Common myeloid progenitor, CD34-positive (primary cell): ENCODE data around the gene UTP25.

ENCODE experiments used
- CTCF ChIA-PET: fragments of 350-600 bp; sonication (Branson Sonifier 250); formaldehyde crosslinking; loops from one replicate; lab custom pipeline; 2021; ENCODE audit warnings: antibody characterized with exemption; lab: Charles Lee
- POLR2A ChIA-PET: fragments of 350-600 bp; sonication (Branson Sonifier 250); formaldehyde crosslinking; loops from one replicate; lab custom pipeline; 2021; ENCODE audit warnings: antibody characterized with exemption; lab: Charles Lee
- DNase-seq, 3 donors: peaks; one replicate each; pipeline versions ENCODE4 v3.0.0 to v3.0.0-alpha.2; 2013
- H3K27ac ChIP-seq, 2 experiments: 1 replicate in 1 of 2; 2 replicates in 1 of 2; pipeline ENCODE4 v1.7.0; 2013; ENCODE audit warnings: inconsistent platforms in 2 of 2, low read length in 2 of 2, mild to moderate bottlenecking in 2 of 2, low read depth in 1 of 2, moderate library complexity in 1 of 2; ENCODE audit not compliant: severe bottlenecking in 2 of 2, insufficient read depth in 1 of 2, poor library complexity in 1 of 2
- H3K27me3 ChIP-seq, 5 experiments: replicated peaks in 2 of 5; 1 replicate in 3 of 5; 2 replicates in 2 of 5; pipeline versions ENCODE4 v1.6.1 to v1.7.0; 2013; ENCODE audit warnings: low read length in 4 of 5, mild to moderate bottlenecking in 2 of 5, moderate library complexity in 2 of 5, inconsistent platforms in 1 of 5; ENCODE audit not compliant: insufficient read depth in 5 of 5, control insufficient read depth in 4 of 5
- H3K36me3 ChIP-seq, 4 experiments: 1 replicate in 2 of 4; 2 replicates in 2 of 4; pipeline versions ENCODE4 v1.6.1 to v1.7.0; 2013; ENCODE audit warnings: low read length in 3 of 4, control low read depth in 1 of 4, mild to moderate bottlenecking in 1 of 4; ENCODE audit not compliant: control insufficient read depth in 4 of 4, insufficient read depth in 4 of 4
- H3K4me1 ChIP-seq, 4 experiments: 1 replicate in 3 of 4; 2 replicates in 1 of 4; pipeline versions ENCODE4 v1.6.1 to v1.7.1; 2013; ENCODE audit warnings: low read length in 3 of 4, mild to moderate bottlenecking in 3 of 4, control low read depth in 1 of 4, inconsistent platforms in 1 of 4, moderate library complexity in 1 of 4; ENCODE audit not compliant: control insufficient read depth in 4 of 4, insufficient read depth in 4 of 4; ENCODE audit errors: control extremely low read depth in 1 of 4
- H3K4me3 ChIP-seq, 7 experiments: 1 replicate in 4 of 7; 2 replicates in 3 of 7; pipeline versions ENCODE4 v1.5.1 to v1.7.0; 2013; ENCODE audit warnings: mild to moderate bottlenecking in 7 of 7, low read length in 6 of 7, moderate library complexity in 6 of 7, inconsistent platforms in 2 of 7, low read depth in 2 of 7, control low read depth in 1 of 7; ENCODE audit not compliant: insufficient read depth in 4 of 7, control insufficient read depth in 1 of 7; ENCODE audit errors: extremely low read depth in 1 of 7
- H3K9me3 ChIP-seq, 5 experiments: 1 replicate in 4 of 5; 2 replicates in 1 of 5; pipeline versions ENCODE4 v1.6.1 to v1.7.1; 2013; ENCODE audit warnings: low read length in 4 of 5, mild to moderate bottlenecking in 2 of 5, inconsistent platforms in 1 of 5, low read depth in 1 of 5, moderate library complexity in 1 of 5; ENCODE audit not compliant: control insufficient read depth in 4 of 5, insufficient read depth in 2 of 5; ENCODE audit errors: control extremely low read depth in 1 of 5
- WGBS: methylation state at CpG from one replicate; pipeline ENCODE4 v1.1.5; 2013; ENCODE audit not compliant: insufficient coverage; 5-methylcytosine and 5-hydroxymethylcytosine counted together

The UTP25 gene

DNA sequence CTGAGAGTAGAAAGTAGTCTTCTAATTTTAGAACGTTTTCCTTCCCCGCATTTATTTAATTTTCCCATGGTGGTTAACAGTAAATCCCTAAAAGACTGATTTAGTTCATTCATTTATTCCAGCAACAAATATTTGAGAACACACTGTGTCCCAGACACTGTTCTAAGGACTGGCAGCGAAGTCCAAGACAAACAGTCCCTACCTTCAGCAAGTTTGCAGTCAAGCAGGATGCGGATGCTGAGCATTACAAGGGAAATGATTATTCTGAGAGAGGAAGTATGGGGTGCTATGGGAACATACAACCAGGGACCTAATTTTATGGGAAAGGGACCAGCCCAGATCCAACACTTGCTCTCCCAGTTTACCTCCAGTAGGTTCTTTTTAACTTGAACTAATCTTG lies 42.2 kb upstream of the UTP25 start:
- CTCF ChIA-PET: interaction anchor here (1.3 to 1.6 kb wide), 3 partner anchors 16 to 42 kb away, joined by 3 to 4 read pairs (median 3); partner anchors contain the start of gene UTP25
- POLR2A ChIA-PET: no interaction called here
- Histone ChIP-seq H3K36me3 (peaks cover 2 to 24% (median 13%) of the 10 kb centered on the region in 4 experiments), H3K4me1 (peaks cover 6 to 18% (median 11%) of the 10 kb centered on the region in 4 experiments), H3K4me3 (no peak overlapping the region), H3K27ac (no peak overlapping the region), H3K9me3 (no peaks in the 10 kb centered on the region), H3K27me3 (peaks cover 0 to 5% (median 0%) of the 10 kb centered on the region in 5 experiments)
- DNase-seq: no peak
- 100% methylated on average over 2 of the region's 4 CpGs for WGBS

DNA sequence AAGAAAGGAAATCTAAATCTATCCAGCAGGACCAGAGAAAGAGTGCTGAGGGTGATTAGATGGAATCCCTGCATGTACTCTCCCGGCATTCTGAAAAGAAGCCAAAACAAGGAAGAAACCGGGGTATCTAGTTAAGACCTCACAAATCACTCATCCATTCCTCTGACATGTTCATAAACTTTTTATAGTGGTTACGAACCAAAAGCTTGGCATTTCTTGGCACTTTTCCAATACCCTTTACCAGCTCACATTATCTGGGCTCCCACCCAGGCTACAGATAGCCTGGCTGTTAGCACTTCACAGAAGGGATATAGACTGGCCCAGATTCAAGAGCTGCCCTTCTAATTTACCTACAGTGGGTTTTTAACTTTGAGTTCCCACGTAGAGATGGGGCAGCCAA lies 41.6 kb upstream of the UTP25 start:
- peaks cover 0 to 5% (median 0%) of the 10 kb centered on the region in 5 experiments for H3K27me3 ChIP-seq
- ChIA-PET CTCF (interaction anchor here (0.7 kb wide), 1 partner anchor 37 kb away, joined by 3 read pairs; no protein-coding TSS in a partner anchor), POLR2A (no interaction called here)
- peak in 1 of 3 donors; percentile 42 for DNase-seq
- 59% methylated on average over 2 of the region's 4 CpGs for WGBS
- no peak overlapping the region for H3K27ac ChIP-seq
- H3K4me3 ChIP-seq: no peak overlapping the region
- H3K36me3 ChIP-seq: peaks cover 2 to 19% (median 10%) of the 10 kb centered on the region in 4 experiments
- peaks cover 6 to 18% (median 11%) of the 10 kb centered on the region in 4 experiments for H3K4me1 ChIP-seq
- H3K9me3 ChIP-seq: no peaks in the 10 kb centered on the region

DNA sequence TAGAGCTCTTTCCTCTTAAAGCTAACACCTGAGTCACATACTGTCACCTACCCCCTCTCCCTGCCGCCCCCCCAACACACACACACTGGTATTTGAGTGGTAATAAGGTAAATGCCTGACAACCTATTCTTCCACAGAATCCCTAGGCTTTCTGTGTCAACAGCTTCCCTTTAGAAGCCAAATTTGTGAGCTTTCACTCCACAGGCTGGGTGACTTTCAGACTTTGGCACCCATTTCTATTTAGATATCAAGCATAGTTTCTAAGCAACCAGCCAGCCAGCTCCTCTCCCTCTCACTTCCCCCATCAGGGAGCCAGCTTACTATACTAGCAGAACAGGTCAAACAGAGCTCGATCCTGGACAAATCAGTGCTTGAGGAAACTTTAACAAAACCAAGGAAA lies 40.2 kb upstream of the UTP25 start:
- Histone ChIP-seq H3K9me3 (no peaks in the 10 kb centered on the region), H3K4me1 (peaks cover 6 to 18% (median 11%) of the 10 kb centered on the region in 4 experiments), H3K4me3 (no peak overlapping the region), H3K27me3 (peaks cover 0 to 7% (median 0%) of the 10 kb centered on the region in 5 experiments), H3K27ac (no peak overlapping the region), H3K36me3 (peaks cover 0 to 7% (median 3%) of the 10 kb centered on the region in 4 experiments)
- ChIA-PET POLR2A (no interaction called here), CTCF (interaction anchor here (0.7 to 1.4 kb wide), 4 partner anchors 13 to 43 kb away, joined by 3 read pairs; partner anchors contain the start of gene IRF6)
- 83% methylated on average over 1 of the region's 2 CpGs for WGBS
- peak in 1 of 3 donors; percentile 14 for DNase-seq

- CTCF ChIA-PET: interaction anchor here (0.6 kb wide), 1 partner anchor 43 kb away, joined by 3 read pairs; no protein-coding TSS in a partner anchor
- POLR2A ChIA-PET: no interaction called here
- H3K4me1 ChIP-seq: peaks cover 0 to 7% (median 3%) of the 10 kb centered on the region in 4 experiments
- no peaks in the 10 kb centered on the region for H3K9me3 ChIP-seq
- no peaks in the 10 kb centered on the region for H3K36me3 ChIP-seq
- 89% methylated on average over 1 of the region's 1 CpG for WGBS
- H3K27ac ChIP-seq: no peak overlapping the region
- DNase-seq: no peak
- peaks cover 0 to 7% (median 0%) of the 10 kb centered on the region in 5 experiments for H3K27me3 ChIP-seq
- H3K4me3 ChIP-seq: no peak overlapping the region
Measured at GRCh38 chr1:209789245-209789644, 38.5 kb upstream of the UTP25 start.

- no peak for DNase-seq
- Histone ChIP-seq H3K36me3 (no peaks in the 10 kb centered on the region), H3K27me3 (peaks cover 0 to 7% (median 0%) of the 10 kb centered on the region in 5 experiments), H3K9me3 (no peaks in the 10 kb centered on the region), H3K27ac (no peak overlapping the region), H3K4me3 (no peak overlapping the region), H3K4me1 (no peaks in the 10 kb centered on the region)
- ChIA-PET CTCF (interaction anchor here (0.5 to 1.7 kb wide), 3 partner anchors 10 to 1568 kb away, joined by 3 to 6 read pairs (median 3); no protein-coding TSS in a partner anchor), POLR2A (no interaction called here)
- 100% methylated on average over 9 of the region's 10 CpGs for WGBS
Measured at GRCh38 chr1:209790286-209791193, 37.2 kb upstream of the UTP25 start.

DNA sequence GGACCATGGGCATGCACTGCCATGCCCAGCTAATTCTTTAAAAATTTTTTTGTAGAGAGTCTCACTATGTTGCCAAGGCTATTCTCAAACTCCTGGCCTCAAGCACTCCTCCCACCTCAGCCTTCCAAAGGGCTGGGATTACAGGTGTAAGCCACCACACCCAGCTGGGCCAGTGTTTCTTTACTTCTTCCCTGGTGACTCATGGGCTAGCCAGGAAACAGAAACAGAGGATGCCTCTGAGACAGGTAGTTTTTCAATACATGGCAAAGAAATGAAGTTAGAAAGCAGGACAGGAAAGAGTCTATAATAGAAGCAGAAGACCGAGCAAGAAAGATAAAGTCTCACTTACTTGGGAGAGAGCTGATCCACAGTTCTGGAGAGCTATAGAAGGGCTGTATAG lies 35.9 kb upstream of the UTP25 start:
- DNase-seq: no peak
- no peaks in the 10 kb centered on the region for H3K36me3 ChIP-seq
- POLR2A ChIA-PET: interaction anchor here (0.6 kb wide), 1 partner anchor 1131 kb away, joined by 3 read pairs; no protein-coding TSS in a partner anchor
- no peak overlapping the region for H3K27ac ChIP-seq
- CTCF ChIA-PET: no interaction called here
- H3K9me3 ChIP-seq: no peaks in the 10 kb centered on the region
- no peak overlapping the region for H3K4me3 ChIP-seq
- H3K27me3 ChIP-seq: peaks cover 0 to 7% (median 0%) of the 10 kb centered on the region in 5 experiments
- 45% methylated on average over 1 of the region's 1 CpG for WGBS
- no peaks in the 10 kb centered on the region for H3K4me1 ChIP-seq
